Kidney epithelial cell (primary cell): ENCODE results near the gene SLC9A5. TPM values are rescaled to one million over a fixed set of nuclear protein-coding genes. Genes with fewer than 3 reads are reported as not detected.

ENCODE experiments used
- DNase-seq: peaks from one replicate; pipeline ENCODE4 v3.0.0-alpha.2; 2010; ENCODE audit warnings: low read depth
- H3K27me3 ChIP-seq: 2 replicates; pipeline ENCODE4 v1.6.0; 2011; ENCODE audit warnings: low read length; ENCODE audit not compliant: control insufficient read depth, insufficient read depth
- H3K36me3 ChIP-seq: 2 replicates; pipeline ENCODE4 v1.5.1; 2011; ENCODE audit warnings: low read length; ENCODE audit not compliant: control insufficient read depth, insufficient read depth
- H3K4me3 ChIP-seq: 2 replicates; pipeline ENCODE4 v1.5.1; 2011; ENCODE audit warnings: low read depth, mild to moderate bottlenecking, control low read depth, low read length
- total RNA-seq: library from RNA; depleted of rRNA; stranded (reverse); fragments of >200 nt; gene quantifications from 2 replicates; pipeline ENCODE4 v1.2.3, GENCODE V29; 2015
- TF ChIP-seq, protein P1 (sequence below): IDR thresholded peaks from 2 replicates; pipeline ENCODE4 v1.5.1; 2011; ENCODE audit warnings: mild to moderate bottlenecking, moderate library complexity, low read length, control low read depth, inconsistent platforms; ENCODE audit not compliant: insufficient read depth, poor library complexity, severe bottlenecking

The SLC9A5 gene
- total RNA-seq, 1 donor from 2014 or later = not detected

GRCh38 chr16:67206838-67207248 is 41.9 kb upstream of the SLC9A5 start:
- H3K36me3 ChIP-seq = no peaks in the 10 kb centered on the region
- H3K4me3 ChIP-seq = no peak overlapping the region
- TF ChIP-seq, protein P1, sequence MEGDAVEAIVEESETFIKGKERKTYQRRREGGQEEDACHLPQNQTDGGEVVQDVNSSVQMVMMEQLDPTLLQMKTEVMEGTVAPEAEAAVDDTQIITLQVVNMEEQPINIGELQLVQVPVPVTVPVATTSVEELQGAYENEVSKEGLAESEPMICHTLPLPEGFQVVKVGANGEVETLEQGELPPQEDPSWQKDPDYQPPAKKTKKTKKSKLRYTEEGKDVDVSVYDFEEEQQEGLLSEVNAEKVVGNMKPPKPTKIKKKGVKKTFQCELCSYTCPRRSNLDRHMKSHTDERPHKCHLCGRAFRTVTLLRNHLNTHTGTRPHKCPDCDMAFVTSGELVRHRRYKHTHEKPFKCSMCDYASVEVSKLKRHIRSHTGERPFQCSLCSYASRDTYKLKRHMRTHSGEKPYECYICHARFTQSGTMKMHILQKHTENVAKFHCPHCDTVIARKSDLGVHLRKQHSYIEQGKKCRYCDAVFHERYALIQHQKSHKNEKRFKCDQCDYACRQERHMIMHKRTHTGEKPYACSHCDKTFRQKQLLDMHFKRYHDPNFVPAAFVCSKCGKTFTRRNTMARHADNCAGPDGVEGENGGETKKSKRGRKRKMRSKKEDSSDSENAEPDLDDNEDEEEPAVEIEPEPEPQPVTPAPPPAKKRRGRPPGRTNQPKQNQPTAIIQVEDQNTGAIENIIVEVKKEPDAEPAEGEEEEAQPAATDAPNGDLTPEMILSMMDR = no peak
- H3K27me3 ChIP-seq = no peaks in the 10 kb centered on the region
- no peak for DNase-seq

DNA sequence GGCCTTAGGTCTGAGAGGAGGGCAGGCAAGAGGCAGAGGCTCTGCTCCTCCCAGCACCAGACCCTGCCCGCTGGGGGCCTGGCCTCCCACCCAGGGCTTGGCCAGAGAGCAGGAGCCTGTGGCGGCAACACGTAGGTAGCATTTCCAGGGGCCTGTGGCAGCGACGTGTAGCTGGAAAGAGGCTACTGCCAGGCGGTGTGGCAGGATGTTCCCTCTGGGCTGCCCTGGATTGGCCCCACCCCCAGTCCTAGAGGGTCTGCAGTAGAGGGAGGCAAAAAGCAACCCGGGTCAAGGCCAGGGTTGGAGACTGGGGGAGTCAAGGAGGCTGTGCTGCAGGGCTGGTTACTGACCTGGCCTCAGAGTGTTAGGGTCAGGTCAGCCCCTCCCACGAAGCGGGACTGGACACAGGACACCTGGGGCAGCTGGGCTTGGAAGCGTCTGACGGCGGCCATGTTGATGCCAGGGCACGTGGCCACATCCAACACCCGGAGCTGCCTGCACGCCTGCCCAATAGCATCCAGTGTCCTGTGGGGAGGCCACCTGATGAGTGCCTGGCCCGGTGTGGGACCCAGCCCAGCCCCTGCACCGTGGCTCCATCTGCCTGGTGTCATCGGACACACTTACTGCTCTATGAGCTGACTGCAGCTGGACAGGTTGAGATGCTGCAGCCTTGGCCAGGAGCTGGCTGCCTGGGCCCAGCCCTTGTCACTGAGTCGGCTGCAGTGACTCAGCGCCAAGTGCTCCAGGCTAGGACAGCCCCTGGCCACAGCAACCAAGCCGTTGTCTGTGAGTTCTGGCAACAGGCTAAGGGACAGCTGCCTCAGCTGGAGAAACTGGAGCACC is 41.3 kb upstream of the SLC9A5 start:
- Histone ChIP-seq H3K36me3 (no peaks in the 10 kb centered on the region), H3K4me3 (no peak overlapping the region), H3K27me3 (no peaks in the 10 kb centered on the region)
- TF ChIP-seq, protein P1 = no peak
- no peak for DNase-seq

GRCh38 chr16:67208154-67208896 is 40.5 kb upstream of the SLC9A5 start:
- TF ChIP-seq, protein P1 = no peak
- Histone ChIP-seq H3K27me3 (no peaks in the 10 kb centered on the region), H3K36me3 (no peaks in the 10 kb centered on the region), H3K4me3 (no peak overlapping the region)
- no peak for DNase-seq

- TF ChIP-seq, protein P1 = no peak
- no peak overlapping the region for H3K4me3 ChIP-seq
- DNase-seq = no peak
These were observed 39.2 kb upstream of the SLC9A5 start for GRCh38 chr16:67209565-67209964.

DNA sequence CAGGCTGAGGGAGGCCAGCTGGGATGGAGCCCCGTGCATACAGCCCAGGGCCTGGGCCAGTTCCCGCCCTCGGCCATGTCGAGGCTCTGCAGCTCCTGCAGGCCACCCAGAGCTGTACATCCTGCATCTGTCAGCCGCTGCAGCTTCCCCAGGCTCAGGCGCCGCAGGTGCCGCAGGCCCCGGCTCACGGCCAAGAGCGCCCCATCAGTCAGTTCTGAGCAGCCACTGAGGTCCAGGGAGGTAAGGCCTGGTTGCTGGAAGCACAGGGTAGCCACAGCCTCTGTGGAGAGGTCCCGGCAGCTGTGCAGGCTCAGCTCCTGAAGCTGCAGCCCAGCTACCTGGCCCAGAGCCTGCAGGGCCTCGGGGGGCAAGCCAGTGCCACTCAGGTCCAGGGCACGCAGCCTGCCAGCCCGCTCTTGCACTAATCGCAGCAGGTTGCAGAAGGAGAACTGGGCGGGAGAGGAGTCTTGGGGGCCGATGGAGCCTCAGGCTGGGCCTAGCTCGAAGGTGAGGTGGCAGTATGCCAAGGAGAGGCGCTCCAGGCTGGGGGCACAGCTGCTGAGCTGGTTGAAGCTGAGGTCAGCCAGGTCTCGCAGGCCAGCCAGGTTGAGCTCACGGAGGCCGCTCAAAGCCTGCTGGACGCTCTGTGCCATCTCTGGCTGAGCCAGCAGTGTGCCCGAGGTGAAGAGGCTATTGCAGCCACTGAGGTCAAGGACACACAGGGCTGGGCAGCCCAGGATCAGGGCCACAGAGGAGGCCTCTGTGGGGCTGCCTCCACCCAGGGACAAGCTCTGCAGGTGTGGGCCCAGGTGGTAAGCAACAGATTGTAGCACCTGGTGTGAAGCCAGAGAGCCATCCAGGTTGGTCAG is 38.5 kb upstream of the SLC9A5 start:
- TF ChIP-seq, protein P1 = no peak
- Histone ChIP-seq H3K36me3 (no peaks in the 10 kb centered on the region), H3K27me3 (no peaks in the 10 kb centered on the region), H3K4me3 (no peak overlapping the region)
- DNase-seq = no peak

More at GRCh38 chr16:67209565-67209964, 39.2 kb upstream of the SLC9A5 start:
- Histone ChIP-seq H3K36me3 (no peaks in the 10 kb centered on the region), H3K27me3 (no peaks in the 10 kb centered on the region)
